ENCODE results near the gene RPL10. TPM values are rescaled to one million over a fixed set of nuclear protein-coding genes. Genes with fewer than 3 reads are reported as not detected.

Gene RPL10
- total RNA-seq, 1 donor from 2014 or later = 2,364 TPM

GRCh38 chrX:154436983-154437752 lies 39.0 kb downstream of the RPL10 start, which contains the start of gene GDI1:
GDI1 (plus strand) TSS chrX:154437154; CDS start chrX:154437255, 101 bp downstream.
- TF ChIP-seq CTCF (IDR thresholded peaks at IDR 0.05; ENCODE audit: unreplicated experiment) = no peak
- DNase-seq (ENCODE audit: low spot score, unreplicated experiment) = no peak
- Mint-ChIP-seq H3K36me3 (ENCODE audit: insufficient read depth) (peaks cover 6% of the 10 kb centered on the region), H3K27me3 (no peaks in the 10 kb centered on the region), H3K27ac (peak within 1 kb of the TSS; percentile 89), H3K4me3 (ENCODE audit: low read depth) (peak within 1 kb of the TSS; percentile 81), H3K9me3 (ENCODE audit: low read depth) (no peaks in the 10 kb centered on the region), H3K4me1 (ENCODE audit: low read depth) (peaks cover 4% of the 10 kb centered on the region)

DNA sequence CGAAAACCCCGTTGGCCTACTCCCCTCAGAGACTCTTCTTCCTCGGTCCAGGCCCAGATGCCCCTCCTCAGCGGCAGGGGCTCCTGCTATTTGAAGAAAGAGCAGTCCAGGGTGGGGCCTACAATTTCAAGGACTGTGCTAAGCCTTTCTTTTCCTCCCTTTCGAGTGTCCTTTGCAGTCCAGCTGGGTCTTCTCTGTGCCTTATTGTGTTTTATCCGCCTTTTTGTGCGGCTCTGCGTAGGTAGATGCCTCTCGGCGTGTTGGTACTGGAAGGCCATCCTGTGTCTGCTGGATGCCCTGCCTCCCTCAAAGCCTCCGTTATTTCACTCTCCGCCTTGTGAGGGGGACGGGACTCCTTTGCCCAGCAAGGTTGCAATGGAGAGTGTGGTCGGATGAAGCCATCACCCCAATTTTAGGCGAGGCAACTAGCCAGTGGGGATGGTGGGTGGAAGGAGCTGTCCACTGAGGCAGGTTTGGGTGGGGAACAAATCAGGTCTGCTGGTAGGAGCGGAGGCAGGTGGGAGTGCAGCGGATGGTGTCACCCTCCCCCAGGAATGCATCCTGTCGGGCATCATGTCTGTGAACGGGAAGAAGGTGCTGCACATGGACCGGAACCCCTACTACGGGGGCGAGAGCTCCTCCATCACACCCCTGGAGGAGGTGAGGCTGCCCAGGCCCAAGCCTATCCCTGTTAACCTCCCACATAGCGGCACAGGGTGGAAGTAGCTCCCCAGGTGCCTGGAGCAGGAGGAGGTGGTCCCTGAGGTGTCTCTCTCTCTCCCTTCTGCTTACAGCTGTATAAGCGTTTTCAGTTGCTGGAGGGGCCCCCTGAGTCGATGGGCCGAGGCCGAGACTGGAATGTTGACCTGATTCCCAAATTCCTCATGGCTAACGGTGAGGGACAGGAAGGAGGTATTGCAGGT lies 40.1 kb downstream of the RPL10 start:
- no peak for TF ChIP-seq CTCF (IDR thresholded peaks at IDR 0.05; ENCODE audit: unreplicated experiment)
- H3K27me3 Mint-ChIP-seq = no peaks in the 10 kb centered on the region
- no peak for DNase-seq (ENCODE audit: low spot score, unreplicated experiment)
- H3K4me3 Mint-ChIP-seq (ENCODE audit: low read depth) = peak overlapping the region; percentile 81
- no peaks in the 10 kb centered on the region for H3K9me3 Mint-ChIP-seq (ENCODE audit: low read depth)
- H3K36me3 Mint-ChIP-seq (ENCODE audit: insufficient read depth) = peaks cover 5% of the 10 kb centered on the region
- H3K4me1 Mint-ChIP-seq (ENCODE audit: low read depth) = peaks cover 4% of the 10 kb centered on the region
- H3K27ac Mint-ChIP-seq = no peak overlapping the region

DNA sequence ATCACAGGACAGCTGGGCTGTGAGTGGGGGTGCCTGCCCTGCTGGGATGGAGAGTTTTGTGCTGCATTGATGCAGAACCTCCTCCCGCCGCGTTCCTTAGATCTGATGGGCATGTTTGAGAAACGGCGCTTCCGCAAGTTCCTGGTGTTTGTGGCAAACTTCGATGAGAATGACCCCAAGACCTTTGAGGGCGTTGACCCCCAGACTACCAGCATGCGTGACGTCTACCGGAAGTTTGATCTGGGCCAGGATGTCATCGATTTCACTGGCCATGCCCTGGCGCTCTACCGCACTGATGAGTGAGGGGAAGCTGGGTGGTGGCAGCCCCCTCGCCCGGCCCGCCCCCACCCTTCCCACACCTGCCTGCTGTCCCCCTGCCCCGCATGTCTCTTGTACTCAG lies 41.7 kb downstream of the RPL10 start:
- H3K27ac Mint-ChIP-seq = no peak overlapping the region
- DNase-seq (ENCODE audit: low spot score, unreplicated experiment) = no peak
- H3K9me3 Mint-ChIP-seq (ENCODE audit: low read depth) = no peaks in the 10 kb centered on the region
- H3K4me3 Mint-ChIP-seq (ENCODE audit: low read depth) = no peak overlapping the region
- H3K36me3 Mint-ChIP-seq (ENCODE audit: insufficient read depth) = peaks cover 3% of the 10 kb centered on the region
- H3K4me1 Mint-ChIP-seq (ENCODE audit: low read depth) = peaks cover 4% of the 10 kb centered on the region
- no peaks in the 10 kb centered on the region for H3K27me3 Mint-ChIP-seq
- TF ChIP-seq CTCF (IDR thresholded peaks at IDR 0.05; ENCODE audit: unreplicated experiment) = no peak

GRCh38 chrX:154440623-154441357 lies 42.6 kb downstream of the RPL10 start:
- Mint-ChIP-seq H3K9me3 (ENCODE audit: low read depth) (no peaks in the 10 kb centered on the region), H3K36me3 (ENCODE audit: insufficient read depth) (peaks cover 3% of the 10 kb centered on the region), H3K27ac (no peak overlapping the region), H3K4me3 (ENCODE audit: low read depth) (no peak overlapping the region), H3K27me3 (no peaks in the 10 kb centered on the region), H3K4me1 (ENCODE audit: low read depth) (peaks cover 4% of the 10 kb centered on the region)
- TF ChIP-seq CTCF (IDR thresholded peaks at IDR 0.05; ENCODE audit: unreplicated experiment) = no peak
- DNase-seq (ENCODE audit: low spot score, unreplicated experiment) = no peak

GRCh38 chrX:154441564-154441963 lies 43.4 kb downstream of the RPL10 start:
- Mint-ChIP-seq H3K4me3 (ENCODE audit: low read depth) (no peak overlapping the region), H3K27ac (no peak overlapping the region), H3K4me1 (ENCODE audit: low read depth) (peaks cover 4% of the 10 kb centered on the region), H3K36me3 (ENCODE audit: insufficient read depth) (peaks cover 5% of the 10 kb centered on the region), H3K9me3 (ENCODE audit: low read depth) (no peaks in the 10 kb centered on the region), H3K27me3 (no peaks in the 10 kb centered on the region)
- DNase-seq (ENCODE audit: low spot score, unreplicated experiment) = no peak
- TF ChIP-seq CTCF (IDR thresholded peaks at IDR 0.05; ENCODE audit: unreplicated experiment) = no peak

Measured in progenitor cell of endocrine pancreas (in vitro differentiated cells).